CD4-positive, alpha-beta T cell (primary cell): ENCODE data around the gene SRGAP1. TPM values are rescaled to one million over a fixed set of nuclear protein-coding genes. Genes with fewer than 3 reads are reported as not detected.

Experiments used
- ATAC-seq: fragments of 200-7000 bp; cut with Tn5 transposase; one replicate; pipeline ENCODE4 v1.10.0; 2022; ENCODE audit warnings: mild to moderate bottlenecking; ENCODE audit not compliant: poor library complexity
- CTCF ChIA-PET: fragments of 350-600 bp; sonication (Branson Sonifier 250); formaldehyde crosslinking; loops from one replicate; lab custom pipeline; 2021; ENCODE audit warnings: antibody characterized with exemption, inconsistent platforms; lab: Charles Lee
- POLR2A ChIA-PET: fragments of 350-600 bp; sonication (Branson Sonifier 250); formaldehyde crosslinking; loops from one replicate; lab custom pipeline; 2021; ENCODE audit warnings: antibody characterized with exemption, inconsistent platforms; lab: Charles Lee
- DNase-seq, 14 experiments: peaks; one replicate each; pipeline ENCODE4 v3.0.0-alpha.2; 2013 to 2020; ENCODE audit warnings: mixed read lengths in 2 of 14
- H3K27ac ChIP-seq, 2 donors: one replicate each; pipeline versions ENCODE4 v1.5.1 to v1.7.0; 2013; ENCODE audit warnings: low read length in 2 of 2, low read depth in 1 of 2, mild to moderate bottlenecking in 1 of 2
- H3K27me3 ChIP-seq, 2 experiments: 1 replicate in 1 of 2; 2 replicates in 1 of 2; pipeline versions ENCODE4 v1.6.1 to v1.7.0; 2013; ENCODE audit warnings: low read length in 2 of 2, control low read depth in 1 of 2, mild to moderate bottlenecking in 1 of 2, moderate library complexity in 1 of 2; ENCODE audit not compliant: insufficient read depth in 2 of 2, control insufficient read depth in 1 of 2
- H3K36me3 ChIP-seq: one replicate; pipeline ENCODE4 v1.6.1; 2013; ENCODE audit warnings: low read length, control low read depth; ENCODE audit not compliant: insufficient read depth
- H3K4me1 ChIP-seq: one replicate; pipeline ENCODE4 v1.6.1; 2013; ENCODE audit warnings: low read length, control low read depth; ENCODE audit not compliant: insufficient read depth
- H3K4me3 ChIP-seq: one replicate; pipeline ENCODE4 v1.5.1; 2013; ENCODE audit warnings: mild to moderate bottlenecking, low read length, moderate library complexity
- H3K9me3 ChIP-seq, 2 experiments: 1 replicate in 1 of 2; 2 replicates in 1 of 2; pipeline versions ENCODE4 v1.6.1 to v1.7.0; 2013; ENCODE audit warnings: low read length in 2 of 2, mild to moderate bottlenecking in 2 of 2, control low read depth in 1 of 2, moderate library complexity in 1 of 2; ENCODE audit not compliant: control insufficient read depth in 1 of 2, insufficient read depth in 1 of 2
- H3K27ac Mint-ChIP-seq: one replicate; pipeline ENCODE4 v1.8.0; 2020; ENCODE audit warnings: mixed read lengths
- H3K27me3 Mint-ChIP-seq: one replicate; pipeline ENCODE4 v1.8.0; 2021; ENCODE audit warnings: mixed read lengths
- H3K36me3 Mint-ChIP-seq: one replicate; pipeline ENCODE4 v1.8.0; 2021; ENCODE audit warnings: low read depth, mixed read lengths
- H3K4me1 Mint-ChIP-seq: one replicate; pipeline ENCODE4 v1.8.0; 2021; ENCODE audit warnings: low read depth, mixed read lengths
- H3K4me3 Mint-ChIP-seq: one replicate; pipeline ENCODE4 v1.8.0; 2020; ENCODE audit warnings: mild to moderate bottlenecking, mixed read lengths
- H3K9me3 Mint-ChIP-seq: one replicate; pipeline ENCODE4 v1.8.0; 2020; ENCODE audit warnings: mixed read lengths
- CTCF ChIP-seq: fragments of 200-600 bp; IDR thresholded peaks from one replicate; pipeline ENCODE4 v1.8.0; 2022; ENCODE audit warnings: antibody characterized with exemption, mild to moderate bottlenecking
- intact Hi-C, 2 experiments: fragments of 100-400 bp; cut with DNase I in 1 of 2; cut with micrococcal nuclease in 1 of 2; formaldehyde crosslinking; loops; one replicate each; pipeline versions ENCODE4 v1.15.1 to v1.9.0; 2023 to 2025; cut with DNase I, micrococcal nuclease
- total RNA-seq, 174 experiments: library from RNA in 2 of 174; stranded (reverse) in 2 of 174; gene quantifications; one replicate each; pipeline ENCODE4 v1.2.3 and lab custom pipeline; 2021 to 2026

Gene SRGAP1
- total RNA-seq, 2 experiments from 2014 or later = 0.03 TPM; not detected in 1

- intact Hi-C loops = no loop called here
- H3K36me3 ChIP-seq = no peaks in the 10 kb centered on the region
These were observed 22.1 kb upstream of the SRGAP1 start for GRCh38 chr12:63822352-63822751.

GRCh38 chr12:63823040-63823439 is 21.5 kb upstream of the SRGAP1 start:
- Mint-ChIP-seq H3K4me3 (no peak overlapping the region), H3K27ac (no peak overlapping the region), H3K36me3 (no peaks in the 10 kb centered on the region), H3K27me3 (peaks cover 44% of the 10 kb centered on the region), H3K4me1 (peaks cover 5% of the 10 kb centered on the region), H3K9me3 (peaks cover 2% of the 10 kb centered on the region)
- Histone ChIP-seq H3K4me1 (peaks cover 4% of the 10 kb centered on the region), H3K27ac (no peak overlapping the region), H3K27me3 (peaks cover 0 to 3% of the 10 kb centered on the region in 2 experiments), H3K9me3 (peaks cover 0 to 7% of the 10 kb centered on the region in 2 experiments), H3K4me3 (no peak overlapping the region), H3K36me3 (no peaks in the 10 kb centered on the region)
- ATAC-seq (no peak), DNase-seq (no peak)
- POLR2A ChIA-PET = interaction anchor here (0.6 kb wide), 1 partner anchor 11 kb away, joined by 3 read pairs; no protein-coding TSS in a partner anchor
- intact Hi-C loops = no loop called here
- TF ChIP-seq CTCF = no peak
- CTCF ChIA-PET = no interaction called here

More at GRCh38 chr12:63822352-63822751, 22.1 kb upstream of the SRGAP1 start:
- DNase-seq = no peak
- TF ChIP-seq CTCF = no peak
- Mint-ChIP-seq H3K4me3 (no peak overlapping the region), H3K27me3 (peaks cover 44% of the 10 kb centered on the region), H3K9me3 (peaks cover 2% of the 10 kb centered on the region), H3K27ac (no peak overlapping the region), H3K36me3 (no peaks in the 10 kb centered on the region), H3K4me1 (peaks cover 5% of the 10 kb centered on the region)
- Histone ChIP-seq H3K9me3 (peaks cover 0 to 7% of the 10 kb centered on the region in 2 experiments), H3K27ac (no peak overlapping the region), H3K4me1 (peaks cover 4% of the 10 kb centered on the region), H3K4me3 (no peak overlapping the region), H3K27me3 (peaks cover 0 to 3% of the 10 kb centered on the region in 2 experiments)
- POLR2A ChIA-PET = interaction anchor here (0.6 kb wide), 1 partner anchor 10 kb away, joined by 3 read pairs; no protein-coding TSS in a partner anchor
- CTCF ChIA-PET = no interaction called here
- ATAC-seq = no peak

- no peak overlapping the region for H3K27ac Mint-ChIP-seq
- H3K4me1 ChIP-seq = peaks cover 4% of the 10 kb centered on the region
- ATAC-seq (peak; percentile 44), DNase-seq (peak in 3 of 14 experiments; percentile 19 to 43 (median 31))
- CTCF ChIA-PET = interaction anchor here (1.1 kb wide), 1 partner anchor 18 kb away, joined by 3 read pairs; the partner anchor contains the start of gene SRGAP1
- H3K36me3 ChIP-seq = no peaks in the 10 kb centered on the region
- POLR2A ChIA-PET = no interaction called here
- H3K27me3 Mint-ChIP-seq = peaks cover 40% of the 10 kb centered on the region
- H3K36me3 Mint-ChIP-seq = no peaks in the 10 kb centered on the region
- peaks cover 5% of the 10 kb centered on the region for H3K4me1 Mint-ChIP-seq
- H3K27me3 ChIP-seq = peaks cover 0 to 3% of the 10 kb centered on the region in 2 experiments
- H3K4me3 Mint-ChIP-seq = no peak overlapping the region
- H3K9me3 Mint-ChIP-seq = no peaks in the 10 kb centered on the region
- TF ChIP-seq CTCF = peak; percentile 45
- H3K9me3 ChIP-seq = peaks cover 0 to 7% of the 10 kb centered on the region in 2 experiments
- H3K27ac ChIP-seq = no peak overlapping the region
- no peak overlapping the region for H3K4me3 ChIP-seq
- intact Hi-C loops = no loop called here
These were observed 18.4 kb upstream of the SRGAP1 start for GRCh38 chr12:63826006-63826585.
